Measurements from ENCODE around the gene ADPRM.

ADPRM gene

GRCh38 chr17:10758062-10758461 lies 60.7 kb downstream of the ADPRM start:
- no peak for DNase-seq (ENCODE audit: low read depth in 2 of 2)
- TF ChIP-seq CTCF (IDR thresholded peaks at IDR 0.05; ENCODE audit: low read depth, low read length) = no peak
- no peak overlapping the region for H3K4me3 ChIP-seq (replicated peaks in 1 of 2; ENCODE audit: low read depth in 2 of 2, low read length in 2 of 2)

Data from cardiac fibroblast (primary cell).